Measurements from ENCODE around the gene RASSF4.

The RASSF4 gene

DNA sequence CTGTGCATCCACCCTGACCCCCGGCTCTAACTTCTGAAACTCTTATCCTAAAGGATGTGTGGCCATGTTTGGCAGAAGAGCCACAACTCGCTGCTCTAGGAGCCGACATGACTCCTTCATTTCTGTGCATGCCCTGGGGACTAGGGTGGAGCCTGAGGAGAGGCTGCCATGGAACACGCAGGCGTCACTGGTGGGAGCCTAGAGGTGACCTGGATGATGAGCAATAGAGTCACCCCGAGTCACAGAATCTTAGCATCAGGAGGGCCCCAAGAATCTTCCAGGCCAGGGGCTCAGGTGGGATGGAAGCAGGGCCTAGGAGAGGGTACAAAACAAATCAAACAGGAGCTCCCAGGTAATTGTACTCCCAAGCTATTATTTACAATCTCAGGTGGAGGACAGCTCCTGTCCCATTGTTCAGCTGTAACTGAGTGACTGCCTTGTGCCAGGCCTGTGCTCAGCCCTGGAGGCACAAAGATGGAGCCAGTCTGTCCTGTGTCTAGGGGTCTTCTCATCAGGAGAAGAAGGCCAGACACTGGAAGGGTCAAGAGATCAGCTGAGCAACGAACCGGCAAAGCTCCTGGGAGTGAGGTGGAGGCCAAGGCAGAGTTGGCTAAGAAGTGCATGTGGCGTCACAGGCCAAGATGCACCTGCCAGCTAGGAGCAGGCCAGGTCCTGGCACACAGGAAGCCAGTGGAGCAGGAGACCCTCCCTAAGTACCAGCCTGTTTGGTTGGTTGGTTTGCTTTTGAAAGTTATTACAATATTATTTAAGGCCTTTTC is 35.3 kb downstream of the RASSF4 start:
- H3K4me3 ChIP-seq (replicated peaks; ENCODE audit: low read depth, low read length): no peak overlapping the region
- TF ChIP-seq, protein P1, sequence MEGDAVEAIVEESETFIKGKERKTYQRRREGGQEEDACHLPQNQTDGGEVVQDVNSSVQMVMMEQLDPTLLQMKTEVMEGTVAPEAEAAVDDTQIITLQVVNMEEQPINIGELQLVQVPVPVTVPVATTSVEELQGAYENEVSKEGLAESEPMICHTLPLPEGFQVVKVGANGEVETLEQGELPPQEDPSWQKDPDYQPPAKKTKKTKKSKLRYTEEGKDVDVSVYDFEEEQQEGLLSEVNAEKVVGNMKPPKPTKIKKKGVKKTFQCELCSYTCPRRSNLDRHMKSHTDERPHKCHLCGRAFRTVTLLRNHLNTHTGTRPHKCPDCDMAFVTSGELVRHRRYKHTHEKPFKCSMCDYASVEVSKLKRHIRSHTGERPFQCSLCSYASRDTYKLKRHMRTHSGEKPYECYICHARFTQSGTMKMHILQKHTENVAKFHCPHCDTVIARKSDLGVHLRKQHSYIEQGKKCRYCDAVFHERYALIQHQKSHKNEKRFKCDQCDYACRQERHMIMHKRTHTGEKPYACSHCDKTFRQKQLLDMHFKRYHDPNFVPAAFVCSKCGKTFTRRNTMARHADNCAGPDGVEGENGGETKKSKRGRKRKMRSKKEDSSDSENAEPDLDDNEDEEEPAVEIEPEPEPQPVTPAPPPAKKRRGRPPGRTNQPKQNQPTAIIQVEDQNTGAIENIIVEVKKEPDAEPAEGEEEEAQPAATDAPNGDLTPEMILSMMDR (IDR thresholded peaks at IDR 0.05; ENCODE audit: low read length, missing control alignments): no peak
- DNase-seq (ENCODE audit: low read depth): no peak

DNA sequence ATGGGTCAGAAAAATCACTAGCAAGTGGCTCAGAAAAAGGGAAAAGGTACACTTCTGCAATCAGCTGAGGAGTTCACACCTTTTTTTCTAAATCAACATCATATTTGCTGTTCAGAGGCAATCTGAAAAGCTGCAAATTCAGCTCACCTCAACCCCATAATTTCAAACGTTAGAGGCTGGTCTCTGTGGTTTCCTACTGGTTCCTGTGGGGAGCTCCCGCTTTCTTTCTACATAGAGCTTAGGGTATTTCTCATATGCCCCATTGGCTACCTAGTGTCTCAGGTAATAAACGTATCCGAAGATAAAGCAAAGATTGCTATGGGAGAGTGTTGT is 35.9 kb downstream of the RASSF4 start:
- no peak for DNase-seq (ENCODE audit: low read depth)
- no peak overlapping the region for H3K4me3 ChIP-seq (replicated peaks; ENCODE audit: low read depth, low read length)

DNA sequence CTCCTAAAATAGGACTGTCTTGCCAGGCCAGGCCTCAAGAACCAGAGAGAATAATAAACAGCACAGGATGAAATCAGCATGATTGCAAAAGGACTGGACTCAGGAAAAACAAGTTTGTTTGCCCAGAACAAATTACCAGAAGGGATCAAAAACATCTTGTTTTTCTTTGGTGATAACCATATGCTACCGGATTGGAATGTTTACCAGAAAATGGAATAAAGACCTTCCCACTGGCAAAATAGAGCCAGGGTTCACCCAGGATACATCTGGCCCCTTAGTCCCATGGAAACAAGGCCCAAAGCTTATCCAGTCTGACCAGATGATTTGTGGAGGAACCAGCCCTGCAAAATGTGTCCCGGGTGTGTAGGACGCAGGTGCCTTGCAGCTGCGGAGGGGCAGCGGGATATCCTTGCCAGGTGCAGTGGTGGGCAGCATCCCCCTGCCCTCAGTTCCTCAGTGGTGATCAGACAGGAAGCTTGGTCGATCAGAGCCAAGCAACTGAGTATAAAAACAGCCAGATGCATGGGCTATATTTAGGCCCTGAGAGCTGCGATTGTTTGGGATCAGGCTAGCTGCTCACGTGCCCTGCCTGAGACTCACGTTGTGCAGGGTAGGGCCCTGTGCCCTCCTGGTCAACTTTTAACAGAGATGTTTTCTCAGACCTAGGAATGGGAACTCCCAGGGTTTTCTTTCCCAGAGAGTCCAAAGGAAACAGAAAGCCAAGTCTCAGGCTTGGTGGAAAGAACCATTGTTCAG is 36.5 kb downstream of the RASSF4 start:
- DNase-seq (ENCODE audit: low read depth): peak; percentile 84

More for the DNA sequence above, 35.9 kb downstream of the RASSF4 start:
- TF ChIP-seq, protein P1 (IDR thresholded peaks at IDR 0.05; ENCODE audit: low read length, missing control alignments): no peak

DNA sequence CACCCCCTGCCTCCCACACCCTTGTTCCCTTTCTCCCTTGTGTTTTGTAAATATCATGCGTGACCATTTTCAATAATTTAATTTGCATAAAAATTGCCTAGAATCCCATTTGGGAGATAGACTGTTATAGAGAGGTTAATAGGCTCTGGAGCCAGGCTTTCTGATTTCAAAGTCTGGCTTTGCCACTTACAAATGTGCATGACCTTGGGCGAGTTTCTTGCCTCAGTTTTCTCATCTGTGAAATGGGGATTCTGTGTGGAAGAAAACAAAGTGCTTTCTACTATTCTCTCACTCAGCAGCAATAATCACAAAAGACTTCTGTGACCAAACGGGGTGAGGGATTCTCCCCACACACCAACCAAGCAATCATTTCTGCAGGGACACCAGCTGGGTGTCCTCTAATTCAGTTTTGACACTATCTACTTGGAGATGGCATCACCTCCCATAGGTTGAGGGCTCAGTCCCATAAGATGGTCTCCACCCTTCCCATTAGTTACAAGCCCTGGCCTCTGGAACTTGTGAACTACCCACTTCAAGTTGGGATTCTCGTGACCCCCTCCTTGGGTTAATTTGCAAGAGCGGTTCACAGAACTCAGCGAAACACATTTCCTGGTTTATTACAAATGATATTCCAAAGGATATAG is 37.6 kb downstream of the RASSF4 start:
- DNase-seq (ENCODE audit: low read depth): no peak
- no peak overlapping the region for H3K4me3 ChIP-seq (replicated peaks; ENCODE audit: low read depth, low read length)
- TF ChIP-seq, protein P1 (IDR thresholded peaks at IDR 0.05; ENCODE audit: low read length, missing control alignments): no peak

More for the DNA sequence above, 36.5 kb downstream of the RASSF4 start:
- H3K4me3 ChIP-seq (replicated peaks; ENCODE audit: low read depth, low read length): no peak overlapping the region
- TF ChIP-seq, protein P1 (IDR thresholded peaks at IDR 0.05; ENCODE audit: low read length, missing control alignments): no peak

DNA sequence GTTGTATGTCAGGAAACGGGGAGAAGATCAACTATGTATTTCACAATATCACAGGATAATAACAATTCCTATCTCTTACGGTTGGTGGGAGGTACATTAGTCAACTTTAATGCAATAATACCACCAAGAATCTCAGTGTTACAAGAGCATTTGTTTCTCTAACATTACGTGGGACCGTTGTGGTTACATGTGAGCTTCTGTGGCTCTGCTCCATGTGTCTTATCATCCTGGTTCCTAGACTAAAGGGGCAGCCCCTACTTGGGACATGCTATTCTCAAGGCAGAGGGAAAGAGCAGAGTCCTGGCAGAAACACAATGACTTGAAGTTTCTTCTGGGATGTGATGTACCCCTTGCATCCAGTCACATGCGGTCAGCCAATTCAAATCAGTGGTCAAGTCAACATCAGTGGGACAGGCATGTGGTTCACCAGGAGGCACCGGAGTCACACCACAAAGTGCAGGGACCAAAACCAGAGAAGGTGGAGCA is 38.6 kb downstream of the RASSF4 start:
- TF ChIP-seq, protein P1 (IDR thresholded peaks at IDR 0.05; ENCODE audit: low read length, missing control alignments): no peak
- DNase-seq (ENCODE audit: low read depth): peak; percentile 94
- H3K4me3 ChIP-seq (replicated peaks; ENCODE audit: low read depth, low read length): no peak overlapping the region

DNA sequence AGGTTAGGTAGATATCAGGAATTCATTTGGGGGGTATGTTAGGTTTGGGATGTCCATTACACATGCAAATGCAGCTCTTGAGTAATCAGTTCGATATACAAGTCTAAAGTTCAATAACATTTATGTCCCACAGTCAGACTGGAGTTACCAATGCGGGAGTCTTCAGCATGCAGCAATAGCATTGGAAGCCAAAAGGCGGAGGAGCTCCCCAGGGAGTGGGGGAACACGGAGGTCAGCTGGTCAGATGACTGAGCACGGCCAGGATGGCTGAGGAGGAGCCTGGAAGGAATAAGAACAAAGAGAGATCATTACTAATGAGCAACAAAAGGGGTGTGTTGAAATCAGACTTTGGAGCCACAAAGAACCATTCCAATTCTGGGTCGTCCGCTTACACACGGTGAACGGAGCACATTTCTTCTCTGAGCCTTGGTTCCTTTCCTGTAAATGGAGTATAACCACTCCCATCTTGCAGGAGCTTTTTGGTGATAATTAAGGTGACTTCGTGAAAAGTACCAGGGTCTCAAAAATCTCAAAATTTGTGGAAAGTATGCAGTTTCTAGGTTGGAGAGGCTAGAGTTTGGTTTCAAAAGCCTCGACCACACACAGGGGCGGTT is 40.6 kb downstream of the RASSF4 start:
- DNase-seq (ENCODE audit: low read depth): peak; percentile 77
- peak overlapping the region; percentile 41 for H3K4me3 ChIP-seq (replicated peaks; ENCODE audit: low read depth, low read length)
- TF ChIP-seq, protein P1 (IDR thresholded peaks at IDR 0.05; ENCODE audit: low read length, missing control alignments): no peak

All from fibroblast of pulmonary artery (primary cell).